Heart left ventricle (tissue), 13 donors: ENCODE data around the gene AFAP1.

ENCODE experiments used
- POLR2A ChIP-seq, 2 donors: fragments of 450-650 bp; IDR thresholded peaks; one replicate each; pipeline ENCODE4 v1.6.1; 2017; ENCODE audit warnings: antibody characterized with exemption in 2 of 2, mild to moderate bottlenecking in 2 of 2, moderate library complexity in 2 of 2
- TF ChIP-seq, protein P1 (sequence below), 12 donors: fragments of 200-600 bp; sonication (generic) in 4 of 12; IDR thresholded peaks; one replicate each; pipeline versions ENCODE4 v1.5.0 to v1.8.0; 2018 to 2022; ENCODE audit warnings: antibody characterized with exemption in 12 of 12, mild to moderate bottlenecking in 5 of 12
- donor health status: ischemic (EF 13 %, LVEDD 7.1; RV severe dilation, severe dysfunction).
- donor health status: DM: no; HTN: yes; CAD: no.
- donor health status: DM: no; HTN: no; CAD: no.
- donor health status: ischemic (EF 25% LVEDD 6.9; RV normal size, moderate dysfunction).
- donor health status: ischemic (EF 25% LVEDD 5.7; RV mildly dilated, moderate dysfunction).
- donor health status: ischemic (EF 35%, LVEDD 5.7; RV mildly dilated, moderate dysfunction).
- donor health status: nonischemic (EF 11% LVEDD 7.7; RV severe dilation, severe dysfunction).
- donor health status: DM: yes; HTN: yes; CAD: no.
- donor health status: PGD.
- donor health status: ischemic (EF 29% LVEDD 5.4; RV normal size, mild dysfunction).
- donor health status: nonischemic (EF 23%, LVEDD 6.1; RV moderate dilation, normal function).

DNA sequence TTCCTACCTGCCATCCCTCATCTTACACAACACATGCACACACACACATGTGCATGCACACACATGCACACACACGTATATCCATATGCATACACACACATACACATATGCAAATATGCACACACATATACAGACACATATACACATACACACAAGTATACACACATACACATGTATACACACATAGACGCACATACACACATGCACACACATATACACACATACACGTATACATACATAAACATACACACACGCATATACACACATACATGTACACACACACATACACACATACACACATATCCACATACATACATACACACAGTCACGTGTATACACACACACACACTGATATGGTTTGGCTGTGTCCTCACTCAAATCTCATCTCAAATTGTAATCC lies 37.0 kb upstream of the AFAP1 start:
- TF ChIP-seq, protein P1, sequence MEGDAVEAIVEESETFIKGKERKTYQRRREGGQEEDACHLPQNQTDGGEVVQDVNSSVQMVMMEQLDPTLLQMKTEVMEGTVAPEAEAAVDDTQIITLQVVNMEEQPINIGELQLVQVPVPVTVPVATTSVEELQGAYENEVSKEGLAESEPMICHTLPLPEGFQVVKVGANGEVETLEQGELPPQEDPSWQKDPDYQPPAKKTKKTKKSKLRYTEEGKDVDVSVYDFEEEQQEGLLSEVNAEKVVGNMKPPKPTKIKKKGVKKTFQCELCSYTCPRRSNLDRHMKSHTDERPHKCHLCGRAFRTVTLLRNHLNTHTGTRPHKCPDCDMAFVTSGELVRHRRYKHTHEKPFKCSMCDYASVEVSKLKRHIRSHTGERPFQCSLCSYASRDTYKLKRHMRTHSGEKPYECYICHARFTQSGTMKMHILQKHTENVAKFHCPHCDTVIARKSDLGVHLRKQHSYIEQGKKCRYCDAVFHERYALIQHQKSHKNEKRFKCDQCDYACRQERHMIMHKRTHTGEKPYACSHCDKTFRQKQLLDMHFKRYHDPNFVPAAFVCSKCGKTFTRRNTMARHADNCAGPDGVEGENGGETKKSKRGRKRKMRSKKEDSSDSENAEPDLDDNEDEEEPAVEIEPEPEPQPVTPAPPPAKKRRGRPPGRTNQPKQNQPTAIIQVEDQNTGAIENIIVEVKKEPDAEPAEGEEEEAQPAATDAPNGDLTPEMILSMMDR (IDR thresholded peaks at IDR 0.05) = no peak
- TF ChIP-seq POLR2A (IDR thresholded peaks at IDR 0.05) = no peak
